ENCODE data around the gene NAP1L5.

NAP1L5 gene

DNA sequence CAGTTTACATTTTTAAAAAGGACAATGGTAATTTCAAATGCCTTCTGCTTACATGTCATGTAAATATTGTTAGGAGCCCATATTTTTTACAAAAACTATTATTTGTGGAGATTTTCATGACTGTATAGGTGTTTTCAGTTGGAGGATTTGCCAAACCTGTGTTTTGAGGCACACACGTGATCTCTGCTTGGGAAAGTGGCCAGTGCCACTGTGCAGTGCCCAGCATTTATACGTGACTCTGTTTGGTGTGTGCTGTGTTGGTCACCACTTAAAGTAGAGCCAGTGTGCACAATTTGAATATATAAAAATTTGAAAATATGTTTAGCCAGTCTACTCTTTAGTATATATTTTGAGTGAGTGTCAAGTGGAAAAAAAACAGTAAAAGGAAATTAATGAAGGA is 26.8 kb upstream of the NAP1L5 start:
- FAIRE-seq: no peak
- no peak for DNase-seq (ENCODE audit: insufficient read length, low spot score)

- FAIRE-seq (no peak), DNase-seq (ENCODE audit: insufficient read length, low spot score) (no peak)
Observed at GRCh38 chr4:88722828-88723227, 25.2 kb upstream of the NAP1L5 start.

GRCh38 chr4:88722276-88722780 is 24.7 kb upstream of the NAP1L5 start:
- DNase-seq (ENCODE audit: insufficient read length, low spot score) (no peak), FAIRE-seq (no peak)

- FAIRE-seq: no peak
- no peak for DNase-seq (ENCODE audit: insufficient read length, low spot score)
Observed at GRCh38 chr4:88720451-88721428, 23.1 kb upstream of the NAP1L5 start.

- no peak for DNase-seq (ENCODE audit: insufficient read length, low spot score)
- FAIRE-seq: no peak
Observed at GRCh38 chr4:88719381-88719780, 21.8 kb upstream of the NAP1L5 start.

DNA sequence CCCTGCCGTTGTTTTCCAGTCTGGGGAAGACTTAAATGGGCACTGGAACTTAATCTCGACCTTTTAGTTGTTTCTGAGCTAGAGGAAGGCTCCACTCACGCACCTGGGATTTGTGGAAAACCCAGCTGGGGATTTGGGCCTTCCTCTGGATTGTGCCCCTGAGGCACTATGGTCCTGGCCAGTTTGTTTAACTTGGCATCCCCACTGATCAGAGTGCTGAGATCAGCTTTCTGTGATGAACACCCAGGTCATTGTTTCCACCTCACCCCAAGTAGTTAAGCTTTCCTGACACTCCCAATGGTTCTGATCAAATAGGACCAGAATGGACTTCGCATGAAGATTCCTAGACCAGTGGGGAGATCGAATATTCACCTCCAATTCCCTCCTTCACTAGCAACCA is 20.5 kb upstream of the NAP1L5 start:
- FAIRE-seq (no peak), DNase-seq (ENCODE audit: insufficient read length, low spot score) (no peak)

- DNase-seq (ENCODE audit: insufficient read length, low spot score) (no peak), FAIRE-seq (no peak)
Observed at GRCh38 chr4:88713782-88714181, 16.2 kb upstream of the NAP1L5 start.

- no peak for DNase-seq (ENCODE audit: insufficient read length, low spot score)
- FAIRE-seq: no peak
Observed at GRCh38 chr4:88709989-88710388, 12.4 kb upstream of the NAP1L5 start.

GRCh38 chr4:88706574-88706973 is 8.9 kb upstream of the NAP1L5 start:
- DNase-seq (ENCODE audit: insufficient read length, low spot score) (no peak), FAIRE-seq (no peak)

DNA sequence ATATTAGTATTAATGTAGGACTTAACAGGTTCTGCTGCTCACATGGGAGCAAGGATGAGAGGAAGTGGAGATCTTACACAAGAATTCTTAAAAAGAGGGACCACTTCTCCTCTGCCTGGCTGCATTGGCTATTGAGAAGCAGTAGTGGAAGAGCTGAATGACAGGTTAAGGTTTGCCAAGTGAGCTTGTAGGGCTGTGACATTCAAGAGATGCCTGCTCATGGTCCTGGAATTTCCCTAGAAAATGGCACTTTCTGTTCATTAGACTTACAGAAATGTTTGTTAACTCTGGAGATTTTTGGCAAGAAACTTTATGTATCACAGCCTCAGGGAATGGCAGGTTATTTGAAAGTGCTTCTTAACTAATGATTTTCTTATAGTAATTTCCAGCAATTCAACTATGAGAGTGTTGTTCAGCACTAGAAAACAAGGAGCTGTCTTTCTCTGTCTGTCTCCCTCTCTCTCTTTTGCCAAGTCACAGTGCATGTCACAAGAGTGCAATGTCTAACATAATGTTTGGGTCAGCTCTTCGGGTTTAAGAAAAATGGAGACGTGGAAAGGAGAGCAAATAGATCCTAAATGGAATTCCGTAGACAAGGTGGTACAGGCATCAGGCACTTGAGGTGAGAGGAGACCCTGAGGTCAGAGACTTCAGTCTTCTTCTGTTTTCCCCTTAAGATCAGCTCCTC is 8.3 kb upstream of the NAP1L5 start:
- no peak for DNase-seq (ENCODE audit: insufficient read length, low spot score)

DNA sequence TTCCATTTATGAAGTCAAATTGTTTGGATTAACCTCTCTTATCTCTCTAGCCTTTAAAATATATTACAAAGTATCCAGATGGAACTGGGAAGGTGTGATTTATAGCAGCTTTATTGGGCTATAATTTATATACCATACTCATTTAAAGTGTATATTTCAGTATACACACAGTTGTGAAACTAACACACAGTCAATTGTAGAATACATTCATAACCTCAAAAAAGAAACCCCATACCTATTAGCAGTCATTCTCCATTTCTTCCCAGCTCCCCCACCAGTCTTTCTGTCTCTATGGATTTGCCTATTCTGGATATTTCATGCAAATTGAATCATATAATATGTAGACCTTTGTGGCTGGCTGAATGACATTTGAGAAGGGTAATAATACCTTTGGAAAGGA is 7.6 kb upstream of the NAP1L5 start:
- FAIRE-seq (no peak), DNase-seq (ENCODE audit: insufficient read length, low spot score) (no peak)

More for the DNA sequence above, 8.3 kb upstream of the NAP1L5 start:
- FAIRE-seq: no peak

DNA sequence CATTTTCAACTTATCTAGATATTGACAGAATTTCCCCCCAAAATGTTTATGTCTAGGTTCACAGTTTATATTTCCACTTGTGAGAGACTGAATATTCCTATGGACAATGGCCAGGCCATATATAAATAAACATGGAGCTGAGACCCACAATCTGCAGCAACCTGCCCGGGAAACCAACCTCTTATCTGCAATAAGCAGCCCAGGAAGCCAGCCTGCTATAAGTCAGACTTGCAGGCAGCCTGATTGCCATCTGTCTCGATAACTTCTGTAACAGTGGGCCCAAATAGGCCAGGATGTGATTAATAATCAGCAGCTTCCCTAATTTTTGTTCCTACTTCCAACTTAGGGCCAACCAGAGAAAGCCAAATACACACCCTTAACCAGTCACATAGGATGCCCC is 5.2 kb upstream of the NAP1L5 start:
- DNase-seq (ENCODE audit: insufficient read length, low spot score): no peak
- FAIRE-seq: no peak

DNA sequence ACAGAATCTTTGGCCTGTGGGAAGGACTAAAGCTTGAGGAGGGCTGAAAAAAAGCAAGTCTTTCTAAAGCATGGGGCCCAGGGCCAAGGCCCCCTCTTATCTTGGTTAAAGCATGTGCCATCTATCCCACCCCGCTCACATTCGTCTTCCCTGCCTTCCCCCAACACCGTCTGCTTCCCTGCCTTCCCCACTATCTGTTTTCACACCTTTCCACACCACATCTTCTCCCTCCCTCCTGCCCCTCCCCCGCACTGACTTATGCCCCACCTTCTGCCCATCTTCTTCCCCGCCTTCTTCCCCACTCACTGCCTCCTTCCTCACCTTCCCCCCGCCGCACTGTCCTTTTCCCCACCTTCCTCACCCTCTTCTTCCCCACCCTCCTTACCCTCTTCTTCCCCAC is 890 bp upstream of the NAP1L5 start:
- FAIRE-seq (no peak), DNase-seq (ENCODE audit: insufficient read length, low spot score) (no peak)

- FAIRE-seq (peak; percentile 8), DNase-seq (ENCODE audit: insufficient read length, low spot score) (no peak)
Observed at GRCh38 chr4:88697141-88697540, 488 bp downstream of the NAP1L5 start.

DNA sequence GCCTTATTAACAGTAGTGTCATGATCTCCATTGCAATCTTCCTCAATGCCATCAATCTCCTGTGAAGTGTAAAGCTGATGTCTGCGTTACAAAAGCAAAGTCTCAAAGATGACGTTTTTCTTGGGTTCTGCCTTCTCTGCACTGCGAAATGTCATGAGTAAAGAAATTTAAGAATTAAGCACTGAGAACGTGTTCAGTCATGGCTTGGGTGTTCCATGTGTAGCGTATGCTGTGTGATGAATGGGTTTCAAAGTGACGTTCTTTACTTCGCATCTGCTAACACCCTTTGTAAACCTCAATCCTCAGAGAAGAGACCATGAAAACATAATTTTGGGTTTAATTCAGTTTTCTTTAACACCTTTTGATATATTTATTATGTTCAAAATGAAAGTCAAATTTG is 999 bp downstream of the NAP1L5 start:
- FAIRE-seq (no peak), DNase-seq (ENCODE audit: insufficient read length, low spot score) (no peak)

GRCh38 chr4:88693792-88694191 is 3.8 kb downstream of the NAP1L5 start:
- no peak for FAIRE-seq
- DNase-seq (ENCODE audit: insufficient read length, low spot score): no peak

GRCh38 chr4:88690355-88690754 is 7.3 kb downstream of the NAP1L5 start:
- DNase-seq (ENCODE audit: insufficient read length, low spot score) (no peak), FAIRE-seq (no peak)

DNA sequence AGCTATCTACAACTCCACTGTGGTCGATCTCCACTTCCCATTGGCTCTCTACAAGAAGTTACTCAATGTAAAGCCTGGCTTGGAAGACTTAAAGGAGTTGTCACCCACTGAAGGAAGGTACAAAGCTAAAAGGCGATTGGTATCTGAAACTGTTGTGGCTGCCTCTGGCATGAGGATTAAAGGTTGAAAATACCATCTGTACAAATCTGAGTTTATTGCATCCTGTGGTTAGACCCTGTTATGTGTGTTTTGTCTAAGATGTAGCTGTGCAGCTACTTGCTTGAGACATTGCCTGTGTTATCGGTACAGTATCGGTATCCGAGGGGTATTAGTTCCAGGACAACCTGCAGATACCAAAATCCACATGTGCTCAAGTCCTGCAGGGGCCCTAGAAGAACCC is 16.4 kb downstream of the NAP1L5 start:
- FAIRE-seq: peak; percentile 33

DNA sequence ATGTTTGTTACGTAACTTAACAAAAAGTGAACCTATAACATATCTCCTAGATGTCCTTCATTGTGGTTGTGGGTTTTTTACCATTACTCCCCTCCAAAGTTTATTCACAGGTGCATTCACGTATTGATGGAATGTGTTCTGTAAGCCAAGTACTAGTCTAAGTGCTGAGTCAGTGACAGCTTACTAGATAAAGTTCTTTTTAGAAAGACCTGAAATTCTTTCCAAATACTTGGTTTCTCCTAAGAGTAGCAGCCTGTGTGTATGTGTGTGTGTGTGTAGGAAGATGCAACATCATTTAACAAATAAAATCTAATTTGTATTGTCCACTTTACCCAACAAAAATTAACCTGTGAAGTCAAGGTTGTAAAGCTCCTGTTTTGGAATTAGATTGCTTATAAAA is 22.1 kb downstream of the NAP1L5 start:
- DNase-seq (ENCODE audit: insufficient read length, low spot score) (no peak), FAIRE-seq (no peak)

More for the DNA sequence above, 16.4 kb downstream of the NAP1L5 start:
- no peak for DNase-seq (ENCODE audit: insufficient read length, low spot score)

DNA sequence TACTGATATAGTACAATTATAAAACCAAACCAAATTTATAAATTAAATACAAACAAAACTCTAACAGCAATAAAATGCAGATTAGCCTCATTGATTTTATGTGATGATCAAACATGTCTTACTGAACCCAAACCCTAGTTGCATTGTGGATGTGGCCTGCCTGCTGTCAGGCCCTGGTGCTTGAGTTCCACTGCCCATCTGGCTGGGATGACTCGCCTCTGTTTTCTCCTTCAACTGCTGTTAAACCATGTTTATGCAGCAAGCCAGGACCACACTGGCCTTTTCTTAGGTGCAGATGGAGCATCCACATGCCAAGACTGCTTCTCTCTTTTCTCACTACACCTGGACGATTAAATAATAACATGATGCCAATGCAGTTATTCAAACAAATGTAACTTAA is 22.6 kb downstream of the NAP1L5 start:
- FAIRE-seq: no peak
- DNase-seq (ENCODE audit: insufficient read length, low spot score): no peak

GRCh38 chr4:88674565-88674964 is 23.1 kb downstream of the NAP1L5 start:
- no peak for DNase-seq (ENCODE audit: insufficient read length, low spot score)
- no peak for FAIRE-seq

- DNase-seq (ENCODE audit: insufficient read length, low spot score) (no peak), FAIRE-seq (no peak)
Observed at GRCh38 chr4:88673886-88674285, 23.7 kb downstream of the NAP1L5 start.

All from GM19239 (cell line).